GM20431 (cell line): ENCODE data around the gene NLE1.

ENCODE experiments used
- in situ Hi-C: fragments of 300-500 bp; cut with MseI, MboI; formaldehyde crosslinking; loops from one replicate; pipeline ENCODE4 v1.15.0; 2020; ENCODE audit warnings: low sequenced_read_pairs; ENCODE audit not compliant: unreplicated experiment

Gene NLE1

DNA sequence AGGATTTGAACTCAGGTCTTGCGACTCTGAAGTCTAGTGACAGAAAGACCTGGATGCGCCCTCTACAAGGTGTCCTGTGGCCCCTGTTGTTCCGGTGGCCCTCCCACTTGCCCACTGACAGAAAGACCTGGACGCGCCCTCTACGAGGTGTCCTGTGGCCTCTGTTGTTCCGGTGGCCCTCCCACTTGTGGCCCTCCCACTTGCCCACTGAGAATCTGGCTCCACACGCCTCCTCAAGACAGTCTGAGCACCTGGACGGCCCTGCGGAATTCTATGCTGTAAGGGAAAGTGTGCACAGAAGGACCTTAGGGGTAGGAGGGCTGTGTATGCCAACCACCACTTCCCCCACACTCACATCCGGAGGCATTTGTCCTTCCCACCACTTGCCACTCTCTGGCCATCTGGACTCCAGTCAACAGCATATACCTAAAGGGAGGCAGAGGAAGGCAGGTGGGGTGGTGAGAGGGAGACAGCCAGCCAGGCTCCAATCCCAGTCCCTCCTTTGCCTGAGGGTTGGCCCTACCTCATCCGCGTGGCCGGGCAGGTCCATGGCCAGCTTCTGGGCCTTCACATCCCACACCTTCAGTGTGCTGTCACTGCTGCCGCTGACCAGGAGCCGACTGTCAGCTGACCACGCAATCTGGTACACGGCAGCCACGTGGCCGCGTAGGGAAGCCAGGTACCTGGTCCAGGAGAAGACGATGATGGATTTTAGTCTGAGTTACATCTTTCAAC is 9.1 kb downstream of the NLE1 start:
- in situ Hi-C loops: loop anchor here (25.0 kb wide), 1 partner anchor 721 kb away; no protein-coding TSS in a partner anchor

DNA sequence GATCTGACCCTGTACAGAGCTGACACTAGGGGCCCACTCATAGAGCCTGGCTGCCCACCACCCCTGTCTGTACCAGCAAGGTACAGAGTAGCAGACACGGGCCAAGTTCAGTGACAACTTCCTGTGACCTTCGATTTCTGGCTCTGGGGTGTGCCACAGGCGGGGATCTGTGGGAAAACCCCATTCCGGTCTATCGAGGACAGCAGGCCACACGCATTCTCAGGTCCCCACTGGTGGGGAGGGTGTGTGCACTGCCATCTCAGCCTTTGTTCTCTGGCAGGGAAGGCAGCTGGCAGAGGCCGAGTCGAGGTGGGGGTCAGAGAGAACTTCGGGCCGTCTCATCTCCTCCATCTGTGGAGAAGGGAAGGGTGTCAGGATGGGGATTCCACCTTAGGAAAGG is 10.0 kb downstream of the NLE1 start:
- in situ Hi-C loops: loop anchor here (25.0 kb wide), 1 partner anchor 720 kb away; no protein-coding TSS in a partner anchor

DNA sequence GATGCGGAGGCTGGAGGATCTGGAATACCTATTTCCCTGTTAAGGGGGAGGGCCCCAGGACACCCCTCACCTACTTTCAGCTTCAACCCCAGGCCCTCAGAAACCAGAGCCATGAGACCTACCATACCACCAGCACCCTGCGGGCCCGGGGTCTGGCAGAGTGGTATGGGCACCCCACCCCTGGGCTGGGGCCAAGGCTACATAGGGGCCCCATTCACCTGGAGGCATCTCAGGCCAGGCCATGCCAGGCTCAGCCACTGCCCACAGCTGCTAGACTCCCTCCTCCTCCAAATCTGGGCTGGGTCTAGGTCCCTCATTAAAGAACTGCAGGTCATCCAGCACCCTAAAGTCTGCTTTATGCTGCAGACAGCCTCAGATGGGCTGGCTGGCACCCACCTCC is 11.7 kb downstream of the NLE1 start:
- in situ Hi-C loops: loop anchor here (25.0 kb wide), 1 partner anchor 718 kb away; no protein-coding TSS in a partner anchor

DNA sequence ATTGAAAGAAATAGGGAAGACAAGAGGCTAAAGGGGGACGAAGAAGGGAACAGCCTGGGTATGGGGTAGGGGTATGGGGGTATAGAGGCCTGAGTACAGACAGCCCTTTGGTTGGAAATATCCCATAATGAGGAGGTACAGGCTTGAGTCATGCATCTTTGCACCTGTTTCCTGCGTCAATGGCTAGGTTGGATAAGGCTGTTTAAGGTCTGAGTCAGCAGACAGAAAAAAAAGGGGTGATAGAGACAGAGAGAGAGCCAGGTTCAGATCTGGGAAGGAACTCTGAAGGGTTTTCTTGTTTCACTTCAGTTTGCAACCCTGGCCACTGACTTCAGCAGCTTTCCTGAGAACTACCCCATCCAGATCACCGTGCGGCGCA is 12.1 kb downstream of the NLE1 start:
- in situ Hi-C loops: loop anchor here (25.0 kb wide), 1 partner anchor 718 kb away; no protein-coding TSS in a partner anchor

DNA sequence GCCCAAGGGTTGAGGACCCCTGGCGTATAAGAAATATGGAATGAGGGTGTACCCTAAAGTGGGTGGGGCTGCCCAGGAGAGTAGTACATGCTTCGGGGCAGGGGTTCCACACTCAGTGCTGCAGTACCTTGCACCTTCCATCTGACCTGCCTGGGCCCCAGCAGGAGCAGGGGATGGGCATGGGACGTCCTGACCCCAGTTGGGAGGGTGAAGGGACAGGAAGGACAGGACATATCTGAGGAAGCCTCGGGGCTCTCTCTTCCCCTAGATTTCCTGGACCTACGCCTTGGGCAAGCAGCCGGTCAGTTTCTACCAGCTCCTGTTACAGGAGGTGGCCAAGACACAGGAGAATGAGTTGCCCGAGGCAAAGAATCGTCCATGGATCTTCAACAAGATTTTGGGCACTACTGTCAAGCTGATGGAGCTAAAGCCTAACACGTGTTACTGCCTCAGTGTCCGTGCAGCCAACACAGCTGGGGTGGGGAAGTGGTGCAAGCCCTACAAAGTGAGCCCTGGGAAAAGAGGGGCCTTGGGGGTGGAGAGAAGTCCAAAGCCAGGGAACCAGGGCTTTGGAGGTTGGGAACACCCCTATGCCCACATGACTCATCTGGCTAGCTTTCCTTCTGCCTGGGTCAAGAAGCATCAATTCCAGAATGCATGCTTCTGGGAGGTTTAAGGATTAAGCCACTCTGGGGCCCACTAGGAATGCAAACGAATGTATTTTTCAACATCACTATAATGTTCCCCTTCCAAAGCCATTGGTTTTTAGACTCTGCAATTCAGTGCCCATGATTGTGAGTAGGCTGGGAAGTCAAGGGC is 12.7 kb downstream of the NLE1 start:
- in situ Hi-C loops: loop anchor here (25.0 kb wide), 1 partner anchor 717 kb away; no protein-coding TSS in a partner anchor

DNA sequence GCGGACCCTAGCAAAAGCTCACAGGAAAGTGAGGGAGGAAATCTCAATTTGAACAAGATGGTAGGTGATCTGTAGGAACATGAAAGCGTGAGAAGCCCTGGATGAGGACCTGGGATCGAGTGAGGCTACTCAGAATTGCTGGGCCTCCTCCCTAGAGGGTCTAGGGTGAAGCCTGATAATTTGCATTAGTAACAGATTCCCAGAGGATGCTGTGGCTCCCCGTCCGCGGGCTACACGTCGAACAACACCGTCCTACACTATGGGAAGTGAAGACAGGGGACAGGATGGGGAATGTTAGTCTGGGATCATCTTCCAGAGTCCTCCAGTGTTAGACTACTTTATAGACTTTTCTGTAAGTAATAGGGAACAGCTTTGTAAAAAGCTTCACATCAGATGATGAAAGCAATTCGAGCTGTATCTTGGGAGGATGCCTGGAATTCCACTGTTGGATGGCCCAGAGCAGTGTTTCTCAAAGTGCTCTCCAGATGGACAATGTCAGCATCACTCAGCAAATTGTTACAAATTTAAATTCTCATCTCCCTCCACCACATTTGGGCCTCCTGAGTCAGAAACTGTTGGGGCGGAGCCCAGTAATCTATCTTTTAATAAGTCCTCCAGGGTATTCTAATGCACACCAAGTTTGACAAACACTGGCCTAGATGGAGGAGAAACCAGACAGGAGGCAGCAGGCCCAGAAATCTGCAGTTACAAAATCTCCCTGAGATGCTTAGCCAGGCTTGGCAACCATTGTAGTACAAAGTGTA is 14.2 kb downstream of the NLE1 start:
- in situ Hi-C loops: loop anchor here (25.0 kb wide), 1 partner anchor 716 kb away; no protein-coding TSS in a partner anchor

DNA sequence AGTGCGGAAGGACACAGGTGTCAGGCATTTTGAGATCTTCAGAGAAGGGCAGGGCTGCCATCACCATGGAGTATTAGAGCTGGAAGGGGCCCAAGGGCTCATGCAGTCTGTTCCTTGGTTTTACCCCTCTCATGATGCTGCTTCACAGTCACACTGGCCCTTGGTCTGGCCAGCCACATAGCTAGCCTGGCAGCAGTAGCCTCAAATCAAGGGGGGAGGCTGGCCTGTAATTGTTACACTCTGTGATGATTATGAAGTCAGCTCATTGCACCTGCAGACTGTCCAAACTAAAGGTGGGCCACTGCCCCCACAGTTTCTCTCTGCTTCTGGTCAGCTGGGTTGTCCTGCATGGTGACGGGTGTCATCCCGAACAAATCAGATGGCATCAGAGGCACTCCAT is 20.8 kb downstream of the NLE1 start, which contains the start of gene FNDC8:
Gene FNDC8, plus strand, starts transcription at position 301 of the 400 bp plus-strand sequence. Its CDS starts 79 bp downstream, at position 380.
- in situ Hi-C loops: loop anchor here (5.0 to 25.0 kb wide), 2 partner anchors 124 to 584 kb away; no protein-coding TSS in a partner anchor

DNA sequence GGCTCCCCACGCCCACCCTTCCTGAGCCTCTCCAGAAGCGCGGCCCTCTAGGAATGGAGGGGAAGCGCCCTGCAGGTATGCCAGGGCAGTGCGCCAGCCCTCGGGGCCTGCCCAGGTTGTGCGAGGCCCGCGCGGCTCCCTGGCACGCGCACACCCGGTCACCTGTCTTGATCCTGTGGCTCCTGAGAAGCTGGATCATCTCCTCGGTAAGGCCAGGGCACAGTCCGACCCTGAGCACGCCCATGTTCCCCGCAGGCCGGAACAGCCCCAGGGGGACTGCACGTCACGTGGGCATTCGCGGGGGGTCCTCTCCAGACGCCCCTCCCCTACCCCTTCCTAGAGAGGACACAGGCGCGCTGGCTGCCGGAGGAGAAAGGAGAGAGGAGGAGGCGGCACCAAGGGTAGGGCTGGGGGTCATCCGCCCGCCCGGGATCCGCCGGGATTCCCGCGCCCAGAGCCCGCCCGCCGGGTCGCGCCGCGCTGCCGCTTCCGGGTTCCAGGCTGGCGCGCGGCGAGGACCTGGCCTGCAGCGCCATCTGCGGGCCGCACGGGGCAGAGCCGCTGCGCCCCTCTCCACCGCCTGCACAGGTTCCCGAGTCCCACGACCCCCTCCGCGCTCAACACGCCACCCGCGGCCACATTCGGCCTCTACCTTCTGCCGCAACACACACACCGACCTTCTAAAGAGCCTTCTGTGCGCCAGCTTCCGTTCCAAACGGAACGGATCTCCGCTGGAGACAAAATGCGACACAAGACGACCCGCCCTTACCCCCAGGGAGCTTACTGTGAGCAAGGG is 22.5 kb downstream of the NLE1 start, which contains the start of gene RAD51D:
Gene RAD51D, minus strand, starts transcription at position 491 of the 796 bp plus-strand sequence. Its CDS starts 247 bp downstream, at position 244.
- in situ Hi-C loops: loop anchor here (5.0 to 25.0 kb wide), 2 partner anchors 122 to 582 kb away; no protein-coding TSS in a partner anchor

DNA sequence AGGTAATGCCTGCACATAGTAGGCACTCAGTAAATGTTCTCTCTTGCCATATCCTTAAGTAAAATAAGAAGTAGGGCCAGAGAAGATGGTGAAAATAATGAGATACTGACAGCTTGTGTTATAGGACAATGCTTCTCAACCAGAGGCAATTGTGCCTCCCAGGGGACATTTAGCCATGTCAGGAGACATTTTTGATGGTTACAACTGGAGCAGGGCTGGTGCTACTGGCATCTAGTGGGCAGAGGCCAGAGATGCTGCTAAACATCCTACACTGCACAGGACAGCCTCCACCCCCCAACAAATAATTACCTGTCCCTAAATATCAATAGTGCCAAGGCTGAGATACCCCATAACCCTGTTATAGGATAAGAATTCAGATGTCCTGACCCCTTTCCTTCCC is 24.1 kb downstream of the NLE1 start:
- in situ Hi-C loops: loop anchor here (25.0 kb wide), 1 partner anchor 581 kb away; no protein-coding TSS in a partner anchor

DNA sequence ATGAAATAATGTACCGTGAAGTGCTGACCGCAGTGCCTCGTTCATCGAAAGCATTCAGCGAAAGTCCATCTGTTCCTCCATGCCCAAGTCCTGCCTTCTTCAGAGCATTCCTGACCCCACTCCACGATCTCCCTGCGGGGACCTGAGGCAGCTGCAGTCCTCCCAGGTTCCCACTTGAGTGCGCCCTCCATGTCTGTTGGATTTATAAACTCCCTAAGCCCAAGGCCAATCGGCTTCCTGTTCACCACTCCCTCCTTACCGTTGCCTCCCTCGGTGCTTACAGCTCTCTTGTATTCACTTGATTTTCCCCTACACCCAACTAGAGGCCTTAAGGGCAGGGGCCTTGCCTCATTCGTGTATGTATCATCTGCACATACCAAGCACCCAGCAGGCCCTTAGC is 25.3 kb downstream of the NLE1 start:
- in situ Hi-C loops: loop anchor here (25.0 kb wide), 1 partner anchor 580 kb away; no protein-coding TSS in a partner anchor

DNA sequence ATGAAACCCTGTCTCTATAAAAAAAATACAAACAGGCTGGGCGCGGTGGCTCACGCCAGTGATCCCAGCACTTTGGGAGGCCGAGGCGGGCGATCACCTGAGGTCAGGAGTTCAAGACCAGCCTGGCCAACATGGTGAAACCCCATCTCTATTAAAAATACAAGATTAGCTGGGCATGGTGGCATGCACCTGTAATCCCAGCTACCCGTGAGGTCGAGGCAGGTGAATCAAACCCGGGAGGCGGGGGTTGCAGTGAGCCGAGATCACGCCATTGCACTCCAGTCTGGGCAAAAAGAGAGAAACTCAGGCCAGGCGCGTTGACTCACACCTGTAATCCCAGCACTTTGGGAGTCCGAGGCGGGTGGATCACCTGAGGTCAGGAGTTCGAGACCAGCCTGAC is 31.3 kb downstream of the NLE1 start:
- in situ Hi-C loops: loop anchor here (25.0 kb wide), 1 partner anchor 573 kb away; no protein-coding TSS in a partner anchor

DNA sequence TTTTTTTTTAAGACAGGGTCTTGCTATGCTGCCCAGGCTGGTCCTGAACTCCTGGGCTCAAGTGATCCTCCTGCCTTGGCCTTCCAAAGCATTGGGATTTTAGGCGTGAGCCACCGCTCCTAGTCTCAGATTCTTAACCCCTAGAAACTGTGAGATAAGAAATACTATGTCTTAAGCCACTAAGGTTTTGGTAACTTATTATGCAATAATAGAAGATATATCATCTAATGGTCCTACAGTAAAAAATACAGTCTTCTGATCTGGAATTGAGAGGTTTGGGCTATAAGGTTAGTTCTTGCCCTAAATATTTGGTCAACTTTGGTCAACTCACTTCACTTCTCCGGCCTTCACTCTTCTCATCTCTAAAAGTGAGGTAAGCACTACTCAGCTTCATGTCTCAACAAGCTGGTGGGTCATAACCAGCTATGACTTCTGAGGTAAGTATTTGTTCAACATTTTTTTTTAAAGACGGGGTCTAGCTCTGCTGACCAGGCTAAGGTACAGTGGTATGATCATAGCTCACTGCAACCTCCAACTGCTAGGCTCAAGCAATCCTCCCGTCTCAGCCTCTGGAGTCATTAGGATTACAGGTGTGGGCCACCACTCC is 37.2 kb downstream of the NLE1 start:
- in situ Hi-C loops: loop anchor here (25.0 kb wide), 1 partner anchor 568 kb away; no protein-coding TSS in a partner anchor

DNA sequence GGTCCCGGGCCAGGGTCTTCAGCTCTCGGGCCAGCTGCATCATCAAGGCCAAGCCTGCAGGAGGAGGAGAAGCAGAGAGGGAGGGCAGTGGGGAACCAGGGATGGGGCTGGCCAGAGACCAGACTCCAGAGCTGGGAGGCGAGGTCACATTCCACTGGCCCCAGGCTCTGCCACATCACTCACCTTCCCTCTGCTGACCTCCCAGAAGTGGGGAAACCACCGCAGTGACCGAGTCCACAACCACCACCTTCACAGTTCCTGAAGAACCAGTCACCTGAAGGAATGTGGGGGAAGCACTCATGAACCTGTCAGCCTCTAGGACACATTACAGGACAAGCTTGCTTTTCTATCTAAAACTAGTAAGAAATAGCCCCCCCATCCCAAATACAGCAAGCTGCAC is 38.8 kb downstream of the NLE1 start:
- in situ Hi-C loops: loop anchor here (25.0 kb wide), 1 partner anchor 566 kb away; no protein-coding TSS in a partner anchor

DNA sequence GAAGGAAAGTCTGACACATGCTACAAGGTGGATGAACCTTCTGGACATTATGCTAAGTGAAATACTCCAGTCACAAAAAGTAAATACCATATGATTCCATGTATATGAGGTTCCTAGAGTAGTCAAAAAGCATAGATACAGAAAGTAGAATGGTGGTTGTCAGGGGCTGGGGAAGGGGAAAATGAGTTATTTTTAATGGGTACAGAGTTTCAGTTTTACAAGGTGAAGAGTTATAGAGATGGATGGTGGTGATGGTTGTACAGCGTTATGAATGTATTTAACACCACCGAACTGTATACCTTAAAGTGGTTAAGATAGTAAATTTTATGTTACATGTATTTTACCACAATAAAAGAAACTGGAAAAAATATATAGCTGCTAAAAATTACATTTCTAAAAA is 40.4 kb downstream of the NLE1 start:
- in situ Hi-C loops: loop anchor here (25.0 kb wide), 1 partner anchor 564 kb away; no protein-coding TSS in a partner anchor

DNA sequence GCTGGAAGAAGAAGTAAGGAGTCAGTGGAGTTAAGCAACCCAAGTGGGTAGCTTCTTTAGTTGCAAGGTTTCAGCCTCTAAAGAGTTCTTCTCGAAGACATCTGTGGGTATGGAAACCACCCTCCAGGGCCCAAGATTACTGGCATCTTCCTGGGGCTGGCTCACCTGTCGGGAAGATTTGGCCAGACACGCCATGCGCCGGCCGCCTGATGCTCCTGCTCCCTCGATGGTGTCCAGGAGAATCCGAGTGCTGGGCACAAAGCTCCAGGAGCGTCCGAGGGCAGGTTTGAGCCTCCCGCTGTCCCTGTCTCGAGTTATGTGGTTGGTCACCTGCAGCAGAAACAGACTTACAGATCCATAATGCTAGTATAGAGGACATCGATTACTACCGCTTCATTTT is 41.1 kb downstream of the NLE1 start:
- in situ Hi-C loops: loop anchor here (25.0 kb wide), 1 partner anchor 564 kb away; no protein-coding TSS in a partner anchor

DNA sequence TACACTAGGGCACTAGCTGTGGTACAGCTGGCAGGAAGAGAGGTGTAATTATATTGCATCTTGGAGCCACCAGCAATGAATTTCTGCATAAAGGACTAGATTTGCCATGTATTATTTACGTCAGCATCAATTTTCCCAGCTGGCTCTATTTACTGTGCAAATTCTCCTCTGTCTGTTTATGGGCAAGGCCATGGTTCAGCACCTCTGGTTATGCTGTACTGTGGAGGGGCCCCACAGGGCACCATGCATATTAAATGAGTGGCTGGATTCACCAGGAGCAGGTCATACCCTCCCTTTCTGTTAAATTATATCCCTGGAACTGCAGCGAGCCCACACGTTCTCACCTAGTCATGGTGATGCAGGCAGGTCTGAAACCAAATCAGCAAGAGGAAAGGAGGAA is 42.2 kb downstream of the NLE1 start:
- in situ Hi-C loops: loop anchor here (25.0 kb wide), 1 partner anchor 563 kb away; no protein-coding TSS in a partner anchor

DNA sequence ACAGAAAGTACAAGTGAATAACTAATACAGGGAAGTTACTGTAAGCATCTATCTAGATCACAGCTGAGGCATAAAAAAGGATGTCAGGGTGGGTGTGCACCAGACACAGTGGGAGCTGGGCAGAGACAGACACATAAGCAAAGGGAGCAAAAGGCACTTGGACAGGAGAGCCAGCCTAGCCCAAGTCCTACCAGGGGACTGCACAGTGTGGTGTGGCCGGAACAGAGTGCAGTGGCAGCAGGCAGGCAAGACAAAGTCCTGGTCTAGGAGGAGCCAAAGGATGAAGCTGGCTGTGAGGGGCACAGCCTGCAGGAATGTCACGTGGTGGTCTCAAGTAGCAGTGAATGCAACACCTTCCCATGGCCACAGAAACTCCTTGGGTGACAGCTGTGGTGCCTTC is 44.3 kb downstream of the NLE1 start:
- in situ Hi-C loops: no loop called here

DNA sequence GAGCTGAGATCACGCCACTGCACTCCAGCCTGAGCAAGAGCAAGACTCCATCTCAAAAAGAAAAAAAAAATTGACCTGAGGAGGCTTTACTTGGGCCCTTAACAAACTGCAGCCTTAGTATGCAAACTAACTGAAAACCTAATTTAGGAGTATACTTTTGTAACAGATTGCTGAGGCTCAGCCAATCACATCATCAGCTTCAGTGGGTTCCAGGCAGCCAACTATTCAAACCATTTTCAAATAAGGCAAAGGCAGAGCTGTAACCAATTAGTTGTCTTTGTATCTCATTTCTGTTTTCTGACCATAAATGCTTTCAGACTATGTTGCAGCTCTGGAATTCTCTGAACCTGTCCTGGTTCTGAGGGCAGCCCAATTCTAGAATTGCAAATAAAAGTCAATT is 46.4 kb downstream of the NLE1 start:
- in situ Hi-C loops: no loop called here
